Transverse colon (tissue), 4 donors: Measurements from ENCODE around the gene RPTOR. TPM values are rescaled to one million over a fixed set of nuclear protein-coding genes. Genes with fewer than 3 reads are reported as not detected.

Experiments
- DNase-seq: peaks from one replicate; pipeline ENCODE4 v3.0.0-alpha.2; 2019
- H3K27ac ChIP-seq, 4 donors: fragments of 200-600 bp; sonication (generic); 2 replicates each; pipeline ENCODE4 v1.5.1; 2016 to 2018; ENCODE audit warnings: inconsistent platforms in 4 of 4
- H3K27me3 ChIP-seq: fragments of 200-600 bp; sonication (generic); 2 replicates; pipeline ENCODE4 v1.5.1; 2017; ENCODE audit warnings: inconsistent platforms
- H3K36me3 ChIP-seq, 4 donors: fragments of 200-600 bp; sonication (generic); 2 replicates each; pipeline ENCODE4 v1.5.1; 2017 to 2019; ENCODE audit warnings: inconsistent platforms in 4 of 4
- H3K4me1 ChIP-seq, 4 donors: fragments of 200-600 bp; sonication (generic); 2 replicates each; pipeline ENCODE4 v1.5.1; 2017 to 2020; ENCODE audit warnings: inconsistent platforms in 4 of 4
- H3K4me3 ChIP-seq, 4 donors: fragments of 200-600 bp; sonication (generic); 1 replicate in 1 of 4; 2 replicates in 3 of 4; pipeline versions ENCODE4 v1.5.1 to v1.6.1; 2017 to 2019; ENCODE audit warnings: inconsistent platforms in 4 of 4
- H3K9me3 ChIP-seq, 2 donors: fragments of 200-600 bp; sonication (generic); 2 replicates each; pipeline ENCODE4 v1.5.1; 2017 to 2019; ENCODE audit warnings: inconsistent platforms in 2 of 2
- CTCF ChIP-seq, 5 experiments: fragments of 200-600 bp in 3 of 5; fragments of 450-650 bp in 2 of 5; sonication (generic) in 3 of 5; IDR thresholded peaks; 1 replicate in 2 of 5; 2 replicates in 3 of 5; pipeline ENCODE4 v1.5.1; 2016 to 2017; ENCODE audit warnings: antibody characterized with exemption in 5 of 5, inconsistent platforms in 3 of 5, mild to moderate bottlenecking in 2 of 5, moderate library complexity in 1 of 5
- EP300 ChIP-seq: sonication (generic); formaldehyde crosslinking; IDR thresholded peaks from one replicate; pipeline ENCODE4 v1.6.1; 2017; ENCODE audit warnings: antibody characterized with exemption, low read depth
- POLR2A ChIP-seq: fragments of 450-650 bp; IDR thresholded peaks from one replicate; pipeline ENCODE4 v1.6.1; 2016; ENCODE audit warnings: antibody characterized with exemption, mild to moderate bottlenecking, moderate library complexity
- POLR2AphosphoS5 ChIP-seq, 3 donors: sonication (generic); formaldehyde crosslinking; IDR thresholded peaks; one replicate each; pipeline ENCODE4 v1.6.1; 2016; ENCODE audit warnings: antibody characterized with exemption in 3 of 3
- WGBS, 2 donors: methylation state at CpG; one replicate each; pipeline ENCODE4 v1.1.5; 2018; ENCODE audit warnings: low coverage in 1 of 2; 5-methylcytosine and 5-hydroxymethylcytosine counted together
- in situ Hi-C, 4 donors: fragments of 200-750 bp; cut with MboI; loops; one replicate each; pipeline versions ENCODE4 v1.15.0 to v1.15.1; 2017; ENCODE audit warnings: low sequenced_read_pairs in 3 of 4, low pct_ligation_motif_present in 1 of 4, low pct_unique_long_range_greater_than_20kb in 1 of 4
- intact Hi-C: fragments of 100-400 bp; cut with DNase I; formaldehyde crosslinking; loops from one replicate; pipeline ENCODE4 v1.15.1; 2023; ENCODE audit warnings: low total_unique reads
- total RNA-seq, 4 donors: library from RNA; depleted of rRNA; stranded (reverse); fragments of >200 nt; gene quantifications; one replicate each; pipeline ENCODE4 v1.1.0, GENCODE V29; 2016

RPTOR gene
- total RNA-seq, 4 donors from 2014 or later = 28.9 to 79.3 (median 48.0) TPM

GRCh38 chr17:80758481-80759376 lies 214.1 kb downstream of the RPTOR start:
- Histone ChIP-seq H3K4me3 (no peak overlapping the region), H3K36me3 (peaks cover 0 to 9% (median 0%) of the 10 kb centered on the region in 4 donors), H3K27me3 (no peaks in the 10 kb centered on the region), H3K27ac (peak overlapping the region; percentile 11 to 56 (median 46)), H3K4me1 (peaks cover 6 to 27% (median 11%) of the 10 kb centered on the region in 4 donors), H3K9me3 (no peaks in the 10 kb centered on the region)
- TF ChIP-seq POLR2AphosphoS5 (IDR thresholded peaks at IDR 0.05) (no peak), POLR2A (no peak), EP300 (no peak), CTCF (IDR thresholded peaks at IDR 0.05) (no peak)
- no peak for DNase-seq
- in situ Hi-C loops = no loop called here
- intact Hi-C loops = no loop called here
- 83 to 100% methylated on average over 2 to 18 of the region's 18 CpGs for WGBS, 2 donors

- in situ Hi-C loops = no loop called here
- Histone ChIP-seq H3K4me3 (no peak overlapping the region), H3K27me3 (no peaks in the 10 kb centered on the region), H3K36me3 (peaks cover 0 to 3% (median 0%) of the 10 kb centered on the region in 4 donors), H3K27ac (peak overlapping the region; percentile 11 to 56 (median 46)), H3K4me1 (peaks cover 6 to 27% (median 11%) of the 10 kb centered on the region in 4 donors), H3K9me3 (no peaks in the 10 kb centered on the region)
- TF ChIP-seq POLR2A (no peak), POLR2AphosphoS5 (IDR thresholded peaks at IDR 0.05) (no peak), EP300 (no peak), CTCF (IDR thresholded peaks at IDR 0.05) (no peak)
- intact Hi-C loops = no loop called here
- DNase-seq = no peak
- WGBS, 2 donors = 91% methylated on average over 2 of the region's 2 CpGs; no CpG with 5 or more reads in 1 of the 2 donors
These were observed 214.7 kb downstream of the RPTOR start for GRCh38 chr17:80759377-80759673.

- Histone ChIP-seq H3K4me1 (peaks cover 6 to 27% (median 11%) of the 10 kb centered on the region in 4 donors), H3K36me3 (no peaks in the 10 kb centered on the region), H3K27ac (peak overlapping the region; percentile 19 to 55 (median 26)), H3K27me3 (no peaks in the 10 kb centered on the region), H3K4me3 (no peak overlapping the region), H3K9me3 (no peaks in the 10 kb centered on the region)
- intact Hi-C loops (loop anchor here (10.0 kb wide), 1 partner anchor 214 kb away; no protein-coding TSS in a partner anchor), in situ Hi-C loops (no loop called here)
- WGBS, 2 donors = 24 to 60% methylated on average over 3 to 10 of the region's 12 CpGs
- TF ChIP-seq POLR2A = no peak
- no peak for TF ChIP-seq EP300
- TF ChIP-seq POLR2AphosphoS5 (IDR thresholded peaks at IDR 0.05) = no peak
- DNase-seq = peak; percentile 73
These were observed 215.9 kb downstream of the RPTOR start for GRCh38 chr17:80760511-80760911.

GRCh38 chr17:80761110-80761871 lies 216.7 kb downstream of the RPTOR start:
- WGBS, 2 donors = 50 to 72% methylated on average over 9 to 17 of the region's 17 CpGs
- no peak for DNase-seq
- TF ChIP-seq CTCF (IDR thresholded peaks at IDR 0.05) = no peak
- no peak for TF ChIP-seq POLR2A
- no peak for TF ChIP-seq EP300
- no peak for TF ChIP-seq POLR2AphosphoS5 (IDR thresholded peaks at IDR 0.05)
- Histone ChIP-seq H3K27ac (peak overlapping the region in 3 of 4 donors; percentile 1 to 27 (median 19)), H3K4me1 (peaks cover 6 to 27% (median 11%) of the 10 kb centered on the region in 4 donors), H3K36me3 (no peaks in the 10 kb centered on the region), H3K9me3 (no peaks in the 10 kb centered on the region), H3K4me3 (no peak overlapping the region), H3K27me3 (no peaks in the 10 kb centered on the region)
- intact Hi-C loops (loop anchor here (10.0 kb wide), 1 partner anchor 214 kb away; no protein-coding TSS in a partner anchor), in situ Hi-C loops (no loop called here)
